K562 (cell line): Measurements from ENCODE around the gene ZFP36. TPM values are rescaled to one million over a fixed set of nuclear protein-coding genes. Genes with fewer than 3 reads are reported as not detected.
A peak's percentile ranks its signal among the peaks of the same experiment; 100 is the strongest.

Experiments used
- CAMTA2 ChIP-seq: fragments of 250-450 bp; sonication (Bioruptor Pico); conservative IDR thresholded peaks from 2 replicates; pipeline ENCODE4 v1.5.1; 2022
- CBFA2T2 ChIP-seq: fragments of 450-650 bp; conservative IDR thresholded peaks from 2 replicates; pipeline ENCODE4 v1.6.1; 2017; ENCODE audit warnings: mild to moderate bottlenecking
- CBX3 ChIP-seq, 2 experiments: IDR thresholded peaks; 1 replicate in 1 of 2; 2 replicates in 1 of 2; pipeline ENCODE4 v1.6.1; 2012; ENCODE audit warnings: inconsistent platforms in 2 of 2, low read length in 2 of 2, borderline replicate concordance in 1 of 2, control low read depth in 1 of 2
- CHD1 ChIP-seq: fragments of 200-600 bp; sonication (generic); IDR thresholded peaks from one replicate; pipeline ENCODE4 v1.6.1; 2012; ENCODE audit warnings: mild to moderate bottlenecking, moderate library complexity, low read length, inconsistent platforms
- CHD2 ChIP-seq: IDR thresholded peaks from 2 replicates; pipeline ENCODE4 v1.6.1; 2011; ENCODE audit warnings: low read depth, low read length
- DMBX1 ChIP-seq: fragments of 250-450 bp; sonication (Bioruptor Pico); IDR thresholded peaks from 2 replicates; pipeline ENCODE4 v1.8.0; 2022; ENCODE audit warnings: inconsistent platforms, mild to moderate bottlenecking, moderate library complexity, borderline replicate concordance
- ELF2 ChIP-seq: fragments of 250-450 bp; sonication (Bioruptor Pico); IDR thresholded peaks from 2 replicates; pipeline ENCODE4 v1.5.0; 2021; ENCODE audit warnings: mild to moderate bottlenecking
- MED1 ChIP-seq: sonication (generic); formaldehyde crosslinking; IDR thresholded peaks from 2 replicates; pipeline ENCODE4 v1.8.1; 2023; ENCODE audit warnings: missing genetic modification reagents, borderline replicate concordance
- PHTF2 ChIP-seq: fragments of 250-450 bp; sonication (Bioruptor Pico); IDR thresholded peaks from 2 replicates; pipeline ENCODE4 v1.5.0; 2021; ENCODE audit warnings: mild to moderate bottlenecking
- RFX1 ChIP-seq: fragments of 450-650 bp; IDR thresholded peaks from 2 replicates; pipeline ENCODE4 v1.6.1; 2016; ENCODE audit warnings: mild to moderate bottlenecking, moderate library complexity
- RFX5 ChIP-seq: IDR thresholded peaks from 2 replicates; pipeline ENCODE4 v1.6.1; 2011; ENCODE audit warnings: low read depth, mild to moderate bottlenecking, improper control_type of control experiment, low read length
- SREBF1 ChIP-seq: fragments of 150-350 bp; IDR thresholded peaks from 2 replicates; pipeline ENCODE4 v1.6.1; 2014; ENCODE audit warnings: antibody characterized with exemption, low read depth, low read length, borderline replicate concordance
- ZNF644 ChIP-seq: fragments of 200-800 bp; sonication (Bioruptor generic); IDR thresholded peaks from 2 replicates; pipeline ENCODE4 v1.6.1; 2016; ENCODE audit warnings: low read depth, missing genetic modification characterization, missing compliant biosample characterization
- ZNF77 ChIP-seq: fragments of 250-450 bp; sonication (Bioruptor Pico); IDR thresholded peaks from 2 replicates; pipeline ENCODE4 v1.5.0; 2020
- polyA plus RNA-seq, 8 experiments: library from polyadenylated mRNA; depleted of rRNA in 4 of 8; stranded (reverse) in 5 of 8; unstranded in 3 of 8; fragments of >200 nt; fragmentation: Nextera tagmentation in 2 of 8; fragmentation: Illumina TruSeq in 1 of 8; extraction: Ambion mirVana in 2 of 8; extraction: Trizol in 1 of 8; gene quantifications; 2 replicates each; pipeline versions ENCODE4 v1.2.1 to v1.2.3, GENCODE V29; 2011 to 2014; ENCODE audit warnings: inconsistent platforms in 1 of 8, missing spikeins in 1 of 8
- total RNA-seq, 7 experiments: library from RNA; depleted of rRNA in 6 of 7; stranded (reverse); fragments of >200 nt in 6 of 7; fragmentation: Illumina TruSeq in 2 of 7; extraction: Trizol in 2 of 7; gene quantifications; 2 replicates each; pipeline versions ENCODE4 v1.2.1 to v1.2.3, GENCODE V29; 2011 to 2021; ENCODE audit warnings: low replicate concordance in 1 of 7
- TF ChIP-seq, protein P1 (sequence below): fragments of 200-600 bp; sonication (generic); IDR thresholded peaks from one replicate; pipeline ENCODE4 v1.6.1; 2012; ENCODE audit warnings: mild to moderate bottlenecking, low read depth, low read length, inconsistent platforms
- TF ChIP-seq, protein P2 (sequence below): fragments of 450-650 bp; formaldehyde crosslinking; IDR thresholded peaks from 2 replicates; pipeline ENCODE4 v1.4.0; 2020; ENCODE audit warnings: mild to moderate bottlenecking, mixed read lengths

ZFP36 gene
- total and polyA plus RNA-seq, 9 of the 15 experiments (the other 6 are each of a cell fraction or from before 2014, with no cell fraction given) = 1.0 to 20.1 (median 3.5) TPM

DNA sequence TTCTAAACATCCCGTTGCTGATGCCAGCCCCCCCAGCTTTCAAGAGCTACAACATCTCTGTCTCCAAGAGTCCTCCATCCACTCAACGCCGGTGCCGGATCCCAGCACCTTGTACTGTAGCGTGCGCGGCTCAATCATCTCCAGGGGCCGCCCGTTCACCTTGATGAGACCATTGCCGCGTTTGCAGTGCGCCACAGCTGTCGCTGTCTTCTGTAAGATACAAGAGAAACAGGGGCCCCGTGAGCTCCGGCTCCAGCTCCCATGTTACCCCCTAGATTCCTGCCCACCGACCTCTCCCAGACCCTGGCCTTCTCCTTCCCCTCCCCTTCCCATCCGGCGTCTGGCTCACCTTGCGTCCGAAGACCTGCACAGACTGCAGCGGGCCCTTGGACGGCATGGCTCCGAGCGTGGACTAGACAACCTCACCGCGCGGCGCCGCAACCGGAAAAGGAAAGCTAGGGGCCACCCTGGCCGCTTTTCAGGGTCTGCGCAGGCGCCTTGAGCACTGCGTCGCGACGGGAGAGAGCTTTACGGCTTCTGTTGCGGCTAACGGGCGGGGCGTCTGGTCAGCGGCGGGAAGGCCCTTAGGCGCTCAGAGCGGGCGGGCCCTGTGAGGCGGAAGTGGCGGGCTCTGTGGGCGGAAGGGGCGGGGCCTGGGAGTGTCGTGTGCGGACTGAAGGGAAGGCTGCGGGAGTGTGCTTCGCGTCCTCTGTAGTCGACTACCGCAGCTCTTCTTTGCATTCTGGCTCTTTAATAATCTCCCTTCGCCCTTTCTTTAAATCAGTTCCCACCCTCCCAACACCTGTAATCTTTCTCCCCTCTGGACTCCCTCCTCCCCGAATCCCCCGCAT is 29.1 kb downstream of the ZFP36 start, which contains the start of gene RPS16 (continued):
- no peak for TF ChIP-seq MED1
- peak; percentile 95 for TF ChIP-seq CHD1
- TF ChIP-seq, protein P1, sequence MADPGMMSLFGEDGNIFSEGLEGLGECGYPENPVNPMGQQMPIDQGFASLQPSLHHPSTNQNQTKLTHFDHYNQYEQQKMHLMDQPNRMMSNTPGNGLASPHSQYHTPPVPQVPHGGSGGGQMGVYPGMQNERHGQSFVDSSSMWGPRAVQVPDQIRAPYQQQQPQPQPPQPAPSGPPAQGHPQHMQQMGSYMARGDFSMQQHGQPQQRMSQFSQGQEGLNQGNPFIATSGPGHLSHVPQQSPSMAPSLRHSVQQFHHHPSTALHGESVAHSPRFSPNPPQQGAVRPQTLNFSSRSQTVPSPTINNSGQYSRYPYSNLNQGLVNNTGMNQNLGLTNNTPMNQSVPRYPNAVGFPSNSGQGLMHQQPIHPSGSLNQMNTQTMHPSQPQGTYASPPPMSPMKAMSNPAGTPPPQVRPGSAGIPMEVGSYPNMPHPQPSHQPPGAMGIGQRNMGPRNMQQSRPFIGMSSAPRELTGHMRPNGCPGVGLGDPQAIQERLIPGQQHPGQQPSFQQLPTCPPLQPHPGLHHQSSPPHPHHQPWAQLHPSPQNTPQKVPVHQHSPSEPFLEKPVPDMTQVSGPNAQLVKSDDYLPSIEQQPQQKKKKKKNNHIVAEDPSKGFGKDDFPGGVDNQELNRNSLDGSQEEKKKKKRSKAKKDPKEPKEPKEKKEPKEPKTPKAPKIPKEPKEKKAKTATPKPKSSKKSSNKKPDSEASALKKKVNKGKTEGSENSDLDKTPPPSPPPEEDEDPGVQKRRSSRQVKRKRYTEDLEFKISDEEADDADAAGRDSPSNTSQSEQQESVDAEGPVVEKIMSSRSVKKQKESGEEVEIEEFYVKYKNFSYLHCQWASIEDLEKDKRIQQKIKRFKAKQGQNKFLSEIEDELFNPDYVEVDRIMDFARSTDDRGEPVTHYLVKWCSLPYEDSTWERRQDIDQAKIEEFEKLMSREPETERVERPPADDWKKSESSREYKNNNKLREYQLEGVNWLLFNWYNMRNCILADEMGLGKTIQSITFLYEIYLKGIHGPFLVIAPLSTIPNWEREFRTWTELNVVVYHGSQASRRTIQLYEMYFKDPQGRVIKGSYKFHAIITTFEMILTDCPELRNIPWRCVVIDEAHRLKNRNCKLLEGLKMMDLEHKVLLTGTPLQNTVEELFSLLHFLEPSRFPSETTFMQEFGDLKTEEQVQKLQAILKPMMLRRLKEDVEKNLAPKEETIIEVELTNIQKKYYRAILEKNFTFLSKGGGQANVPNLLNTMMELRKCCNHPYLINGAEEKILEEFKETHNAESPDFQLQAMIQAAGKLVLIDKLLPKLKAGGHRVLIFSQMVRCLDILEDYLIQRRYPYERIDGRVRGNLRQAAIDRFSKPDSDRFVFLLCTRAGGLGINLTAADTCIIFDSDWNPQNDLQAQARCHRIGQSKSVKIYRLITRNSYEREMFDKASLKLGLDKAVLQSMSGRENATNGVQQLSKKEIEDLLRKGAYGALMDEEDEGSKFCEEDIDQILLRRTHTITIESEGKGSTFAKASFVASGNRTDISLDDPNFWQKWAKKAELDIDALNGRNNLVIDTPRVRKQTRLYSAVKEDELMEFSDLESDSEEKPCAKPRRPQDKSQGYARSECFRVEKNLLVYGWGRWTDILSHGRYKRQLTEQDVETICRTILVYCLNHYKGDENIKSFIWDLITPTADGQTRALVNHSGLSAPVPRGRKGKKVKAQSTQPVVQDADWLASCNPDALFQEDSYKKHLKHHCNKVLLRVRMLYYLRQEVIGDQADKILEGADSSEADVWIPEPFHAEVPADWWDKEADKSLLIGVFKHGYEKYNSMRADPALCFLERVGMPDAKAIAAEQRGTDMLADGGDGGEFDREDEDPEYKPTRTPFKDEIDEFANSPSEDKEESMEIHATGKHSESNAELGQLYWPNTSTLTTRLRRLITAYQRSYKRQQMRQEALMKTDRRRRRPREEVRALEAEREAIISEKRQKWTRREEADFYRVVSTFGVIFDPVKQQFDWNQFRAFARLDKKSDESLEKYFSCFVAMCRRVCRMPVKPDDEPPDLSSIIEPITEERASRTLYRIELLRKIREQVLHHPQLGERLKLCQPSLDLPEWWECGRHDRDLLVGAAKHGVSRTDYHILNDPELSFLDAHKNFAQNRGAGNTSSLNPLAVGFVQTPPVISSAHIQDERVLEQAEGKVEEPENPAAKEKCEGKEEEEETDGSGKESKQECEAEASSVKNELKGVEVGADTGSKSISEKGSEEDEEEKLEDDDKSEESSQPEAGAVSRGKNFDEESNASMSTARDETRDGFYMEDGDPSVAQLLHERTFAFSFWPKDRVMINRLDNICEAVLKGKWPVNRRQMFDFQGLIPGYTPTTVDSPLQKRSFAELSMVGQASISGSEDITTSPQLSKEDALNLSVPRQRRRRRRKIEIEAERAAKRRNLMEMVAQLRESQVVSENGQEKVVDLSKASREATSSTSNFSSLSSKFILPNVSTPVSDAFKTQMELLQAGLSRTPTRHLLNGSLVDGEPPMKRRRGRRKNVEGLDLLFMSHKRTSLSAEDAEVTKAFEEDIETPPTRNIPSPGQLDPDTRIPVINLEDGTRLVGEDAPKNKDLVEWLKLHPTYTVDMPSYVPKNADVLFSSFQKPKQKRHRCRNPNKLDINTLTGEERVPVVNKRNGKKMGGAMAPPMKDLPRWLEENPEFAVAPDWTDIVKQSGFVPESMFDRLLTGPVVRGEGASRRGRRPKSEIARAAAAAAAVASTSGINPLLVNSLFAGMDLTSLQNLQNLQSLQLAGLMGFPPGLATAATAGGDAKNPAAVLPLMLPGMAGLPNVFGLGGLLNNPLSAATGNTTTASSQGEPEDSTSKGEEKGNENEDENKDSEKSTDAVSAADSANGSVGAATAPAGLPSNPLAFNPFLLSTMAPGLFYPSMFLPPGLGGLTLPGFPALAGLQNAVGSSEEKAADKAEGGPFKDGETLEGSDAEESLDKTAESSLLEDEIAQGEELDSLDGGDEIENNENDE = no peak
- TF ChIP-seq ZNF644 (tag) = no peak
- TF ChIP-seq DMBX1 = no peak
- TF ChIP-seq CAMTA2 (CRISPR knock-in tag) = 0 out of 2 replicates have a peak, but pooled peaks have one; percentile 64
- no peak; a peak in 1 of 3 replicates for TF ChIP-seq CBX3 (IDR thresholded peaks at IDR 0.05; ENCODE audit: borderline replicate concordance in 1 of 2, low read length in 2 of 2)
- peak; percentile 73 for TF ChIP-seq ELF2 (CRISPR knock-in tag)
- 0 out of 2 replicates have a peak, but pooled peaks have one; percentile 3 for TF ChIP-seq SREBF1
- TF ChIP-seq RFX5 = no peak
- no peak for TF ChIP-seq PHTF2
- no peak for TF ChIP-seq ZNF77
- TF ChIP-seq RFX1 = no peak; the same call in 1 of the 2 replicates
- no peak for TF ChIP-seq CHD2
- TF ChIP-seq, protein P2, sequence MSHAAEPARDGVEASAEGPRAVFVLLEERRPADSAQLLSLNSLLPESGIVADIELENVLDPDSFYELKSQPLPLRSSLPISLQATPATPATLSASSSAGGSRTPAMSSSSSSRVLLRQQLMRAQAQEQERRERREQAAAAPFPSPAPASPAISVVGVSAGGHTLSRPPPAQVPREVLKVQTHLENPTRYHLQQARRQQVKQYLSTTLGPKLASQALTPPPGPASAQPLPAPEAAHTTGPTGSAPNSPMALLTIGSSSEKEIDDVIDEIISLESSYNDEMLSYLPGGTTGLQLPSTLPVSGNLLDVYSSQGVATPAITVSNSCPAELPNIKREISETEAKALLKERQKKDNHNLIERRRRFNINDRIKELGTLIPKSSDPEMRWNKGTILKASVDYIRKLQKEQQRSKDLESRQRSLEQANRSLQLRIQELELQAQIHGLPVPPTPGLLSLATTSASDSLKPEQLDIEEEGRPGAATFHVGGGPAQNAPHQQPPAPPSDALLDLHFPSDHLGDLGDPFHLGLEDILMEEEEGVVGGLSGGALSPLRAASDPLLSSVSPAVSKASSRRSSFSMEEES (CRISPR knock-in tag) = no peak
- TF ChIP-seq CBFA2T2 = no peak
